ENCODE measurements around the gene PPP6R1. TPM values are rescaled to one million over a fixed set of nuclear protein-coding genes. Genes with fewer than 3 reads are reported as not detected.

PPP6R1 gene, protein sequence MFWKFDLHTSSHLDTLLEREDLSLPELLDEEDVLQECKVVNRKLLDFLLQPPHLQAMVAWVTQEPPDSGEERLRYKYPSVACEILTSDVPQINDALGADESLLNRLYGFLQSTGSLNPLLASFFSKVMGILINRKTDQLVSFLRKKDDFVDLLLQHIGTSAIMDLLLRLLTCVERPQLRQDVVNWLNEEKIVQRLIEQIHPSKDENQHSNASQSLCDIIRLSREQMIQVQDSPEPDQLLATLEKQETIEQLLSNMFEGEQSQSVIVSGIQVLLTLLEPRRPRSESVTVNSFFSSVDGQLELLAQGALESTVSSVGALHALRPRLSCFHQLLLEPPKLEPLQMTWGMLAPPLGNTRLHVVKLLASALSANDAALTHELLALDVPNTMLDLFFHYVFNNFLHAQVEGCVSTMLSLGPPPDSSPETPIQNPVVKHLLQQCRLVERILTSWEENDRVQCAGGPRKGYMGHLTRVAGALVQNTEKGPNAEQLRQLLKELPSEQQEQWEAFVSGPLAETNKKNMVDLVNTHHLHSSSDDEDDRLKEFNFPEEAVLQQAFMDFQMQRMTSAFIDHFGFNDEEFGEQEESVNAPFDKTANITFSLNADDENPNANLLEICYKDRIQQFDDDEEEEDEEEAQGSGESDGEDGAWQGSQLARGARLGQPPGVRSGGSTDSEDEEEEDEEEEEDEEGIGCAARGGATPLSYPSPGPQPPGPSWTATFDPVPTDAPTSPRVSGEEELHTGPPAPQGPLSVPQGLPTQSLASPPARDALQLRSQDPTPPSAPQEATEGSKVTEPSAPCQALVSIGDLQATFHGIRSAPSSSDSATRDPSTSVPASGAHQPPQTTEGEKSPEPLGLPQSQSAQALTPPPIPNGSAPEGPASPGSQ
- total RNA-seq = 34.1 and 42.2 TPM in 2 replicates

DNA sequence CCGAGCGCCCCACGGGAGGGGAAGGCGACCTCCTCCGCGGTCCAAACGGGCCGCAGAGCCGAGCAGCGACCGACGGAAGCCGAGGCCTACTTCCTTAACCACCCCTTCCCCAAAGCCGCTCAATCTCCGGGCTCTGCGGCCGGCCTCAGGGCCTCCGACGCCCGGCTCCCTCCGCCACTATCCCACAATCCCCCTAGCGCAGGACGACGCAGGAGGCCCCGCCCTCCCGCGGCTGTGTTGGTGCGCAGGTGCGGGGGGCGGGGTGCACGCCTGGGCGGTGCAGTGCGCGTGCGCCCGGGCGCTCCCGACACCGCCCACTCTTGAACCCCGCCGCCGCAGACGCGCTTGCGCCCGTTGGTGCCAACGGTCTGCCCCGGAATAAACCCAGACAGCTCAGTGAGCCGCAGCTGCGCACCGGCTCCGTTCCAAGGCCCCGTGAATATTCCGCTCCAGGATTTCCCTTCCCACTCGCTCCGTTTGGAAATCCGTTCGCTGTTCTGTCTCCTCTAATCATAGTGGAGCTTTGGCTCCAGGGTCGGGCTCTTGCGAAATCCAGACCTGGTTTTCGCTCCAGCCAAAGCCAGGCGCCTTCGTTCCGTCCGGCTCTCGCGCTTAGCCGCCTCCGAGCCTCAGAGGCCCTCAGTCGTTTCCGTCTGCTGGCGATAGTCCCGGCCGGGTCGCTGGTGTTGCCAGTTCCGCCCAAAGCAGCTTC lies at the start of gene PPP6R1:
TSS of gene PPP6R1 (minus strand) at position 190 of the 712 bp plus-strand sequence. CDS start 11,914 bp downstream, outside the sequence.

DNA sequence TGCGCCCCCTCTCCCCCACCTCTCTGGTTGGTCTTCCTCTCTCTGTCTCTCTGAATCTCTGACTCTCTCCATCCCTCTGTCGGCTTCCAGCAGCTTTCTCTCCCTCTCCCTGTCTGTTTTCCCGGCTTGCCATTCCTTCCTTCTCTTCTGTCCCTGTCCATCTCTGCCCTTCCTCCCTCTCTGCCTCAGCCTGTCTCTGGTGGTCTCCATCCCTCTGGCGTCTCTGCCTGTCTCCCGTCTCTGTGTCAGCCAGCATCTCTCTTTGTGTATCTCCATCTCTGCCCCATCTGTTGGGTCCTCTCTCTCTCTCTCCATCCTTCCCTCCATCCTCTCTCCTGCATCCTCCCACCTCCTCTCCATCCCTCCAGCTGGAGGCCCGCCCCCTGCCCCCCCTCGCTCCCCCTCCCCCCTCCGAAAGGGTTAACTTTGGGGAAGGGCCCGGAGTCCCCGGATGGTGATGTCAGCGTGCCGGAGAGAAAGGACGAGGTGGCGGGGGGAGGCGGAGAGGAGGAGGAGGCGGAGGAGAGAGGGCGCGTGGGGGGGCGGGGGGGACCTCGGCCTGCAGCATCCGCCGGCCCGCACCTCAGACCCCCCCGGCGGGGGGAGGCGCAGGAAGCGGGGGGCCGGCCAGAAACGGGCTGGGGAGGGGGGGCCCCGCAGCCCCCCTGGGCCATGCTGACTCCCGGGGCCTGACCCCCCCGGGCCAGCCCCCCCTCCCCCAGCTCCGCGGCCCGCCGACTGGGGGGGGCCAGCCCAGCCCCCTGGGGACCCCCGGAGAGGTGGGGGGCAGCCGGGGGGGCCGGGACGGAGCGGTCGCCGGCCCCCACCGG lies 24.9 kb upstream of the PPP6R1 start, which contains the start of gene BRSK1:
TSS of gene BRSK1 (plus strand) at position 450 of the 830 bp plus-strand sequence. CDS start 446 bp downstream, outside the sequence.

DNA sequence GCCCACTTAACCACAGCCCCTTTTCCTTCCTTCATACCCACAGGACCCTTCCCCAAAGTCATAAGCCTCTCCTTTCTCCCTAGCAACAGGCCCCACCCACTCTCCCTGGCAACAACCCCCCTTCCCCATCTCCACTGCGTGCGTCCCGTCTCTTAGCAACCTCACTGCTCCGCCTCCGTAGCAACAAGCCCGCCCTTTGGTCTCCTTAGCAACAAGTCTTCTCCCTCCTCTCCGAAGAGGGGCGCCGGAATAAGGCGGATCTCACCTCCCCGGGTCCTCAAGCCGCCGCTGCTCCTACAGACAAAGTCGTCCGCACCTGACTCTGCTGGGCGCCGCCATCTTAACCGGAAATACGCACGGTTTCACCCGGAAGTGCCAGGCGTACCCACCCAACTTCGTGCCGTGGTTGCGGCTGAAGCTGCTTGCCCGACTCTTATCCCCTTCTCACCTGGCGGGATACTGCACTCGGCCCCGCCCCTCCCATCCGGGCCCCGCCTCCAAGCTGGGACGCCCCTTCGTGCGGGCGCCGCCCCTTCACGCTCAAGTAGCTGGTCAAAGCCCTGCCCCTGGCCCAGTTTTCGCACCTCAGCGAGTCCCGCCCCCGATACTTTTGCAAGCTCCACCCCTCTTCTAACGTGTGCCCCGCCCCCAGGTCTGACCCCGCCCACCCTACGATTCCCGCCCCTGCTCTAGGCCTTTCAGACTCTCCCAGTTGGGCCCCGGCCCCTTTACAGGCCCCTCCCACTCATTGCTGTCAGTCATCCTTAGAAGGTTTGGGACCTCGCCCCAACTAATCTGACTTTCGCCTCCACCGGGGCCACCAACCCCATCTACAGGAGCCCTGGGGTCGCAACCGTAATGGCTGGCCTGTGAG lies 21.2 kb upstream of the PPP6R1 start, which contains the start of gene HSPBP1:
TSS of gene HSPBP1 (minus strand) at position 341 of the 874 bp plus-strand sequence. CDS start 502 bp downstream, outside the sequence.

DNA sequence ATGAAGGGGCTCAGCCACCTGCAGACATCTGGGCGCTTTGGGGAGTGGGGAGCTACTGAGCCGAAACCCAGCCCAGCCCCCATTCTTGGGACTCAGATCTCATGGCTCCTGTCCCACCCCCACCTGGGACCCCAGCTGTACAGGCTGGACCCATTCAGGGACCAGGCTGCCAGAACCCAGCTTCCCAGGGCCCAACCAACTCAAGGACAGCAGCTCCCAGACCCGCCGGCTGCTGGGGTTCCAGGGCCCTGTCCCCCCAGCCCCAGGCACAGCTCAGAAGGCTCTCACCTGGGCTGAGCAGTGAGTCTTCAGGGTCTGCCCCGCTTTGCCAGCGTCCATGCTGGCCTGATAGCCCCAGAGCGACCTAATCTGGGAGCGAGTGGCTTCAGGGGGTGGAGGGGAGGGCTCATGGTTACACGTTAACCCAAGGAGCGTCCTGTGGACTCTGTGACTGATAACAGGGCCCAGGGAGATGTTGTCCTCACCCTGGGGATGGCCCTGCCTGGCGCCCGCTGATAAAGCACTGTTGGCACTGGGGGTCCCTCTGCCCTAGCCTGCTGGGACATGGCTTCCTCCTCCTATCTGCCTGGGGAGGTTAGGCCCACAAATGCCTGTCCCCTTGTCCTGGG lies 30.3 kb downstream of the PPP6R1 start, which contains the start of gene TMEM86B:
TSS of gene TMEM86B (minus strand) at position 361 of the 629 bp plus-strand sequence. CDS start at position 339, 22 bp downstream.

DNA sequence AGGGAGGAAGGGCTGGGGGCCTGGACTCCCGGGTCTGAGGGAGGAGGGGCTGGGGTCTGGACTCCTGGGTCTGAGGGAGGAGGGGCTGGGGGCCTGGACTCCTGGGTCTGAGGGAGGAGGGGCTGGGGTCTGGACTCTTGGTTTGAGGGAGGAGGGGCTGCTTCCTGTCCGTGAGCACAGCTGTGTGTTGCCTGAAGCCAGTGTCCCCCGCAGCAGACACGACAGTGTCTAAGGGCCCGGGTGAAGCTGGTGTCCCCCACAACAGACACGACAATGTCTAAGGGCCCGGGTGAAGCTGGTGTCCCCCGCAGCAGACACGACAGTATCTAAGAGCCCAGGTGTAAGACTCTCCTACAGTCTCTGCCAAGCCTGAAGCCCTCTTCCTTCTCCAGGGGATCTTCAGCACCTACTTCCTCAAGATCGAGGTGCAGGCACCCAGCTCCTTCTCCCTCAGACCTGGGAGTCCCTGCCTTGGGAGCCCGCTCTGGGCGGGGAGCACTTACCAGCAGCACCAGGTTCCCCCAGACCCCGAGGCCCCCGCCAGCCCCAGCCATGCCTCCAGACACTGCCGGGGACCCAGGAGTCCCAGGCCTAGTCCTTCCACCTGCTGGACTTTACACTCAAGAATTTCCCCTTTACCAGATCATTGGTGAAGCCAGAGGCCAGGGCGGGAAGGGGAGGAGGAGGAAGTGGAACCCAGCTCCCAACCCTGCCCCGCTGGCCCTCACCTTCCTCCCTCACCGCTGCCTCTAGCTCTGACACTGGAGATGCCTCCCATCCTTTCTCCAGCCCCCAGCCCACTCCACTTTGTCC lies 49.7 kb downstream of the PPP6R1 start, which contains the start of gene PTPRH:
TSS of gene PTPRH (minus strand) at position 622 of the 813 bp plus-strand sequence. CDS start at position 554, 68 bp downstream.

Other genes with a start within 250 kb of the PPP6R1 start
- not detected in 2 replicates for gene GP6, start 220.8 kb downstream of the PPP6R1 start, total RNA-seq
- 9.2 and 16.6 TPM in 2 replicates for gene RDH13, start 195.9 kb downstream of the PPP6R1 start, total RNA-seq
- gene EPS8L1, start 183.1 kb downstream of the PPP6R1 start, total RNA-seq = 0.64 and 6.5 TPM in 2 replicates
- gene PPP1R12C, start 141.4 kb downstream of the PPP6R1 start, total RNA-seq = 45.6 and 47.1 TPM in 2 replicates
- 6.7 and 20.3 TPM in 2 replicates for gene TNNT1, start 109.8 kb downstream of the PPP6R1 start, total RNA-seq
- not detected in 2 replicates for gene TNNI3, start 101.3 kb downstream of the PPP6R1 start, total RNA-seq
- gene DNAAF3, start 92.4 kb downstream of the PPP6R1 start, total RNA-seq = 1.0 TPM in 1 of 2 replicates, not detected in the other
- 0.08 and 0.26 TPM in 2 replicates for gene SYT5, start 78.7 kb downstream of the PPP6R1 start, total RNA-seq
- gene PTPRH, start 49.5 kb downstream of the PPP6R1 start, total RNA-seq = 3.9 and 6.6 TPM in 2 replicates
- gene TMEM86B, start 30.3 kb downstream of the PPP6R1 start, total RNA-seq = 0.56 and 1.8 TPM in 2 replicates
- gene HSPBP1, start 21.1 kb upstream of the PPP6R1 start, total RNA-seq = 50.1 and 59.6 TPM in 2 replicates
- gene BRSK1, start 25.0 kb upstream of the PPP6R1 start, total RNA-seq = 6.3 and 16.0 TPM in 2 replicates
- not detected in 2 replicates for gene TMEM150B, start 66.3 kb upstream of the PPP6R1 start, total RNA-seq
- 5.8 and 29.9 TPM in 2 replicates for gene KMT5C, start 80.9 kb upstream of the PPP6R1 start, total RNA-seq
- gene COX6B2, start 95.7 kb upstream of the PPP6R1 start, total RNA-seq = 0.56 TPM in 1 of 2 replicates, not detected in the other
- gene GARIN5B, start 104.2 kb upstream of the PPP6R1 start, total RNA-seq = not detected in 2 replicates
- 12.8 and 57.4 TPM in 2 replicates for gene IL11, start 111.4 kb upstream of the PPP6R1 start, total RNA-seq
- gene TMEM190, start 117.8 kb upstream of the PPP6R1 start, total RNA-seq = 0.72 TPM in 1 of 2 replicates, not detected in the other
- gene TMEM238, start 125.3 kb upstream of the PPP6R1 start, total RNA-seq = 0.39 TPM in 1 of 2 replicates, not detected in the other
- 712 and 1,214 TPM in 2 replicates for gene RPL28, start 126.9 kb upstream of the PPP6R1 start, total RNA-seq
- gene UBE2S, start 148.8 kb upstream of the PPP6R1 start, total RNA-seq = 73.9 and 116 TPM in 2 replicates
- not detected in 2 replicates for gene SHISA7, start 184.3 kb upstream of the PPP6R1 start, total RNA-seq
- 40.2 and 112 TPM in 2 replicates for gene ISOC2, start 202.6 kb upstream of the PPP6R1 start, total RNA-seq
- not detected in 2 replicates for gene C19orf85, start 205.7 kb upstream of the PPP6R1 start, total RNA-seq
- gene ZNF628, start 217.6 kb upstream of the PPP6R1 start, total RNA-seq = 3.2 and 10.4 TPM in 2 replicates
- 28.7 and 53.0 TPM in 2 replicates for gene NAT14, start 226.2 kb upstream of the PPP6R1 start, total RNA-seq
- gene SSC5D, start 229.4 kb upstream of the PPP6R1 start, total RNA-seq = 6.9 and 19.6 TPM in 2 replicates